Chondrocyte (in vitro differentiated cells): Measurements from ENCODE around the gene ANKAR. TPM values are rescaled to one million over a fixed set of nuclear protein-coding genes. Genes with fewer than 3 reads are reported as not detected.
A peak's percentile ranks its signal among the peaks of the same experiment; 100 is the strongest.
"Not testable (repeated sequence)": the region's sequence is repeated elsewhere in the genome, so short reads cannot be mapped to it uniquely, and the experiment has no call there.

Source experiments
- DNase-seq: peaks from one replicate; pipeline ENCODE4 v3.0.0; 2021; ENCODE audit warnings: mixed read lengths, low spot score
- H3K27ac Mint-ChIP-seq: one replicate; pipeline ENCODE4 v1.8.0; 2021; ENCODE audit warnings: mild to moderate bottlenecking, moderate library complexity, mixed read lengths; ENCODE audit not compliant: unreplicated experiment
- H3K27me3 Mint-ChIP-seq: 2 replicates; pipeline ENCODE4 v1.8.0; 2021; ENCODE audit warnings: low read depth, mixed read lengths
- H3K36me3 Mint-ChIP-seq: 2 replicates; pipeline ENCODE4 v1.8.0; 2021; ENCODE audit warnings: low read depth, mixed read lengths
- H3K4me1 Mint-ChIP-seq: 2 replicates; pipeline ENCODE4 v1.8.0; 2021; ENCODE audit warnings: low read depth, mild to moderate bottlenecking, mixed read lengths
- H3K4me3 Mint-ChIP-seq: one replicate; pipeline ENCODE4 v1.8.0; 2021; ENCODE audit warnings: mild to moderate bottlenecking, moderate library complexity, mixed read lengths; ENCODE audit not compliant: unreplicated experiment
- H3K9me3 Mint-ChIP-seq: 2 replicates; pipeline ENCODE4 v1.8.0; 2021; ENCODE audit warnings: low read depth, mixed read lengths
- total RNA-seq: library from RNA; stranded (reverse); gene quantifications from 3 replicates; pipeline ENCODE4 v1.2.1, GENCODE V29; 2021
- TF ChIP-seq, protein P1 (sequence below): fragments of 200-600 bp; sonication (generic); IDR thresholded peaks from 2 replicates; pipeline ENCODE4 v1.5.0; 2021; ENCODE audit warnings: antibody characterized with exemption, mild to moderate bottlenecking, moderate library complexity

The ANKAR gene
- total RNA-seq, 1 donor from 2014 or later, result 6.4 TPM

DNA sequence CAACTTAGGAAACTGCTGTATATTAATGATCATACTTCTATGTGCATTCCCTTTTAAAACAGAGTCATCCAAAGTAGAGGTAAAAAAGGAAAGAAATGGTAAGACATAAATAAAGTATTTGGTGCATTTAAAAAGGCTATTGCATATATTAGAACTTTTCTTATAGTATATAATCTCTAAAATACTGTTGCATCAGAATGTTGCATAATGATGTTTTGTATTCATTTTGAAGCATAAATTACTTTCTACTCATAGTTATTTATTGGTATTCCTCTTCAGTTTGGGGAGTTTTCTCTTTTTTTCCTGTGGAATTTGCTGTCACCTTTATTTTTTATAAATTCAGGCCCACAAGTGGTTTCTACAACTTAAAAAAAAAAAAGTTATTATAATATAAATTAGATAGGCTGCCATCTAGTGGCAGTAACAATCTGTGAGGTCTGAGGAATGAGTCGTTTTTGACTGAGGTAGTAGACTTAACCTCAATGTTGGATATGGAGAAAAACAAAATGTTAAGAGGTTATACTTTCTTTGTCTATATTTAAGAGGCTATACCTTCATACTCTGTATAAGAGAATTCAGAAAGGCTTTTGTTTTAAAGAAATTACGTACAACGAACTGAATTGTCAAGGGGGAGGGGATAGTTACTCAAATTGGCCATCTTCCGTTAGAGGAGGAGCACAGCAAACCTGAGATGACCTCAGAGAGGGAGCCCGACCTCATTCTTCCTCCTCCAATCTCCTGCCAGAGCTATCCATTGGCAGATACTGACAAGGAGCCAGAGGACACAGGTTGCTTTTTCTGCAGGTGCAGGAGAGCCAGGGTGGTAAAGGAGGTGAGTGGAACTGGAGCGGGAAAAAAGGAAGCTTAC is 23.8 kb downstream of the ANKAR start:
- no peak overlapping the region for H3K27ac Mint-ChIP-seq
- DNase-seq, result no peak
- H3K36me3 Mint-ChIP-seq, result no peaks in the 10 kb centered on the region
- TF ChIP-seq, protein P1, sequence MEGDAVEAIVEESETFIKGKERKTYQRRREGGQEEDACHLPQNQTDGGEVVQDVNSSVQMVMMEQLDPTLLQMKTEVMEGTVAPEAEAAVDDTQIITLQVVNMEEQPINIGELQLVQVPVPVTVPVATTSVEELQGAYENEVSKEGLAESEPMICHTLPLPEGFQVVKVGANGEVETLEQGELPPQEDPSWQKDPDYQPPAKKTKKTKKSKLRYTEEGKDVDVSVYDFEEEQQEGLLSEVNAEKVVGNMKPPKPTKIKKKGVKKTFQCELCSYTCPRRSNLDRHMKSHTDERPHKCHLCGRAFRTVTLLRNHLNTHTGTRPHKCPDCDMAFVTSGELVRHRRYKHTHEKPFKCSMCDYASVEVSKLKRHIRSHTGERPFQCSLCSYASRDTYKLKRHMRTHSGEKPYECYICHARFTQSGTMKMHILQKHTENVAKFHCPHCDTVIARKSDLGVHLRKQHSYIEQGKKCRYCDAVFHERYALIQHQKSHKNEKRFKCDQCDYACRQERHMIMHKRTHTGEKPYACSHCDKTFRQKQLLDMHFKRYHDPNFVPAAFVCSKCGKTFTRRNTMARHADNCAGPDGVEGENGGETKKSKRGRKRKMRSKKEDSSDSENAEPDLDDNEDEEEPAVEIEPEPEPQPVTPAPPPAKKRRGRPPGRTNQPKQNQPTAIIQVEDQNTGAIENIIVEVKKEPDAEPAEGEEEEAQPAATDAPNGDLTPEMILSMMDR, result peak; percentile 90
- H3K4me1 Mint-ChIP-seq, result peaks cover 5% of the 10 kb centered on the region
- no peaks in the 10 kb centered on the region for H3K27me3 Mint-ChIP-seq
- H3K9me3 Mint-ChIP-seq, result no peaks in the 10 kb centered on the region
- H3K4me3 Mint-ChIP-seq, result no peak overlapping the region

DNA sequence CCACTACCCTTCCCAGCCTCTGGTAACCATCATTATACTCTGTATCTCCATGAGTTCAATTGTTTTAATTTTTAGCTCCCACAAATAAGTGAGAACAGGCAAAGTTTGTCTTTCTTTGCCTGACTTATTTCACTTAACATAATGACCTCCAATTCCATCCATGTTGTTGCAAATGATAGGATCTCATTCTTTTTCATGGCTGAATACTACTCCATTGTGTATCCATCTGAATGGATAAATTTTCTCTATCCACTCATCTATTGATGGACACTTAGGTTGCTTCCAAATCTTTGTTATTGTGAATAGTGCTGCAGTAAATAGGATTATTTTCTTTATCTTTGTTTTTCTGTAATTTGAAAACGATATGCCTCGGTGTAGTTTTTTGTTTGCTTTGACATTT is 26.2 kb downstream of the ANKAR start:
- Mint-ChIP-seq H3K9me3 (no peaks in the 10 kb centered on the region), H3K27ac (no peak overlapping the region), H3K4me1 (peaks cover 5% of the 10 kb centered on the region), H3K27me3 (no peaks in the 10 kb centered on the region), H3K4me3 (no peak overlapping the region), H3K36me3 (no peaks in the 10 kb centered on the region)
- TF ChIP-seq, protein P1, result no peak
- DNase-seq, result no peak

GRCh38 chr2:189702071-189702470 is 27.6 kb downstream of the ANKAR start:
- Mint-ChIP-seq H3K9me3 (no peaks in the 10 kb centered on the region), H3K36me3 (no peaks in the 10 kb centered on the region), H3K27ac (no peak overlapping the region), H3K4me3 (no peak overlapping the region), H3K27me3 (no peaks in the 10 kb centered on the region), H3K4me1 (peaks cover 5% of the 10 kb centered on the region)
- DNase-seq, result no peak
- TF ChIP-seq, protein P1, result peak; percentile 42

DNA sequence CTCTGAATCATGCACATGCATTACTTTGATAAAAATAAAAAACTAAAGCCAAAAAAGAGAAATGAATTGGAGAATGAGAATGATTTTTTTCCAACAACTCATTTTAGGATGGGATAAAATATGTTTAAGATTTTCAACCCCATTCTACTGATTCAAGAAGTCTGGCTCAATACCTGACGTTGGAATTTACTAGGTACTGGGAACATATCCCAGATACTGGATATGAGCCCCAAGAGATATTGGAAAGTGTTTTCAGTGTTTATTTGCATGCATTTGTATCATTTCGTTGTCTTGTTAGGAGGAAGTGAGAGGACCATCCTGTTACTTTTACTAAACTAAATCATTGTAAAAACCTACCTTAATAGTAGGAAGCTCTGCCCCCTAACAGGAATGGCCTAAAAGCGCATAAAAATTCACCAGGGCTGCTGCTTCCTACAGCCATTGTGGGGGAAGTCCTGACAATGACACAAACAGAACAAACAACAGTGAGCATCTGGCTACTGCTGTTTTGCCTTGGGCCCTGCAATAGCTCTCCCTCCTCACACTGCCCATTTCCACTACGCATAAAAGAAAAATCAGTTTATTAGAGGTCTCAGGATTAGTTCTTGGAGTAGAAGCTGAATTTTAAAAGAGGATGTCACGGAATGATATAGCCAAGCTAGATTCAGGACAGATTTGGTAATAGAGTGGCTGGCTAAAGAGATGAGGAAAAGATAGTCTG is 35.2 kb downstream of the ANKAR start:
- H3K9me3 Mint-ChIP-seq, result peaks cover 15% of the 10 kb centered on the region
- H3K4me1 Mint-ChIP-seq, result no peaks in the 10 kb centered on the region
- TF ChIP-seq, protein P1, result no peak
- no peak for DNase-seq
- peaks cover 10% of the 10 kb centered on the region for H3K36me3 Mint-ChIP-seq
- no peaks in the 10 kb centered on the region for H3K27me3 Mint-ChIP-seq
- H3K4me3 Mint-ChIP-seq, result no peak overlapping the region
- no peak overlapping the region for H3K27ac Mint-ChIP-seq

GRCh38 chr2:189717593-189717992 is 43.1 kb downstream of the ANKAR start:
- DNase-seq, H3K27ac Mint-ChIP-seq, H3K4me1 Mint-ChIP-seq, H3K4me3 Mint-ChIP-seq, H3K27me3 Mint-ChIP-seq: not testable (repeated sequence)
- peaks cover 12% of the 10 kb centered on the region for H3K36me3 Mint-ChIP-seq
- H3K9me3 Mint-ChIP-seq, result peaks cover 35% of the 10 kb centered on the region
